B cell (primary cell): ENCODE results near the gene MDC1.

Experiments
- EZH2 ChIP-seq: IDR thresholded peaks from 2 replicates; pipeline ENCODE4 v1.6.1; 2012; ENCODE audit warnings: borderline replicate concordance, low read depth, mild to moderate bottlenecking, moderate library complexity, low read length; ENCODE audit not compliant: insufficient read depth, poor library complexity, severe bottlenecking
- TF ChIP-seq, protein P1 (sequence below): fragments of 200-600 bp; IDR thresholded peaks from one replicate; pipeline ENCODE4 v1.8.0; 2022; ENCODE audit warnings: antibody characterized with exemption, mild to moderate bottlenecking

DNA sequence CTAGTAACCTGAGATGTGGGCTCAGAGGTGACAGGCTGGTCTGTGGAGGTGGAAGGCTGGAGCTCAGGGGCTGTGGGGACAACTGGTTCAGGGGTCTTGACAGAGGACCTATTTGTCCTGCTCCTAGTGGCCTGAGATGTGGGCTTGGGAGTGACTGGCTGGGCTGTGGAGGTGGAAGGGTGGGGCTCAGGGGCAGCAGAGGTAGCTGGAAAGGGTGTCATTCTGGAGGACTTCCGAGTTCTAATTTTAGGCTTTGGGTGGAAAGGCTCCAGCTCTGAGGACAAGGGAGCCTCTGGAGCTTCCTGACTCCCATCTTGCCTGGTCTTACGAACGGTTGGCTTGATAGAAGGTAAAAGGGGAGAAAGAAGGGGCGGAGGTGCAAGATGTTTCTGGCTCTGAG, 11.5 kb downstream of the MDC1 start:
- TF ChIP-seq, protein P1, sequence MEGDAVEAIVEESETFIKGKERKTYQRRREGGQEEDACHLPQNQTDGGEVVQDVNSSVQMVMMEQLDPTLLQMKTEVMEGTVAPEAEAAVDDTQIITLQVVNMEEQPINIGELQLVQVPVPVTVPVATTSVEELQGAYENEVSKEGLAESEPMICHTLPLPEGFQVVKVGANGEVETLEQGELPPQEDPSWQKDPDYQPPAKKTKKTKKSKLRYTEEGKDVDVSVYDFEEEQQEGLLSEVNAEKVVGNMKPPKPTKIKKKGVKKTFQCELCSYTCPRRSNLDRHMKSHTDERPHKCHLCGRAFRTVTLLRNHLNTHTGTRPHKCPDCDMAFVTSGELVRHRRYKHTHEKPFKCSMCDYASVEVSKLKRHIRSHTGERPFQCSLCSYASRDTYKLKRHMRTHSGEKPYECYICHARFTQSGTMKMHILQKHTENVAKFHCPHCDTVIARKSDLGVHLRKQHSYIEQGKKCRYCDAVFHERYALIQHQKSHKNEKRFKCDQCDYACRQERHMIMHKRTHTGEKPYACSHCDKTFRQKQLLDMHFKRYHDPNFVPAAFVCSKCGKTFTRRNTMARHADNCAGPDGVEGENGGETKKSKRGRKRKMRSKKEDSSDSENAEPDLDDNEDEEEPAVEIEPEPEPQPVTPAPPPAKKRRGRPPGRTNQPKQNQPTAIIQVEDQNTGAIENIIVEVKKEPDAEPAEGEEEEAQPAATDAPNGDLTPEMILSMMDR: no peak
- no peak for TF ChIP-seq EZH2
